ENCODE data around the gene LIPG.
"Not testable (repeated sequence)": the region's sequence is repeated elsewhere in the genome, so short reads cannot be mapped to it uniquely, and the experiment has no call there.

The LIPG gene

GRCh38 chr18:49546719-49547273 is 15.1 kb upstream of the LIPG start:
- DNase-seq (ENCODE audit: low read depth) = no peak

GRCh38 chr18:49547701-49548100 is 14.2 kb upstream of the LIPG start:
- DNase-seq (ENCODE audit: low read depth) = no peak

GRCh38 chr18:49548229-49548636 is 13.6 kb upstream of the LIPG start:
- no peak for DNase-seq (ENCODE audit: low read depth)

GRCh38 chr18:49550621-49551339 is 11.1 kb upstream of the LIPG start:
- no peak for DNase-seq (ENCODE audit: low read depth)

- DNase-seq (ENCODE audit: low read depth) = no peak
These were observed 8.9 kb upstream of the LIPG start for GRCh38 chr18:49553003-49553402.

- no peak for DNase-seq (ENCODE audit: low read depth)
These were observed 6.2 kb upstream of the LIPG start for GRCh38 chr18:49555641-49556040.

GRCh38 chr18:49558356-49558755 is 3.5 kb upstream of the LIPG start:
- DNase-seq (ENCODE audit: low read depth) = no peak

GRCh38 chr18:49559326-49559931 is 2.4 kb upstream of the LIPG start:
- not testable (repeated sequence) for DNase-seq (ENCODE audit: low read depth)

- no peak for DNase-seq (ENCODE audit: low read depth)
These were observed 1.6 kb upstream of the LIPG start for GRCh38 chr18:49560277-49560623.

- no peak for DNase-seq (ENCODE audit: low read depth)
These were observed 1.1 kb upstream of the LIPG start for GRCh38 chr18:49560624-49561288.

- DNase-seq (ENCODE audit: low read depth) = no peak
These were observed 748 bp downstream of the LIPG start for GRCh38 chr18:49562481-49563129.

- no peak for DNase-seq (ENCODE audit: low read depth)
These were observed 1.3 kb downstream of the LIPG start for GRCh38 chr18:49563130-49563540.

- no peak for DNase-seq (ENCODE audit: low read depth)
These were observed 2.1 kb downstream of the LIPG start for GRCh38 chr18:49563701-49564517.

- DNase-seq (ENCODE audit: low read depth) = no peak
These were observed 2.6 kb downstream of the LIPG start for GRCh38 chr18:49564518-49564834.

- no peak for DNase-seq (ENCODE audit: low read depth)
These were observed 3.2 kb downstream of the LIPG start for GRCh38 chr18:49565101-49565500.

- DNase-seq (ENCODE audit: low read depth) = no peak
These were observed 3.8 kb downstream of the LIPG start for GRCh38 chr18:49565612-49566011.

GRCh38 chr18:49566217-49566770 is 4.4 kb downstream of the LIPG start:
- DNase-seq (ENCODE audit: low read depth) = no peak

- no peak for DNase-seq (ENCODE audit: low read depth)
These were observed 5.1 kb downstream of the LIPG start for GRCh38 chr18:49566985-49567384.

GRCh38 chr18:49569724-49570123 is 7.9 kb downstream of the LIPG start:
- no peak for DNase-seq (ENCODE audit: low read depth)

GRCh38 chr18:49570836-49571235 is 9.0 kb downstream of the LIPG start:
- no peak for DNase-seq (ENCODE audit: low read depth)

- no peak for DNase-seq (ENCODE audit: low read depth)
These were observed 10.9 kb downstream of the LIPG start for GRCh38 chr18:49572611-49573345.
